Measurements from ENCODE around the gene THOC2. TPM values are rescaled to one million over a fixed set of nuclear protein-coding genes. Genes with fewer than 3 reads are reported as not detected.

THOC2 gene
- total and polyA plus RNA-seq, 2 of the 8 experiments (the other 6 are each of a cell fraction or from before 2014, with no cell fraction given) = 32.7 to 68.8 TPM

DNA sequence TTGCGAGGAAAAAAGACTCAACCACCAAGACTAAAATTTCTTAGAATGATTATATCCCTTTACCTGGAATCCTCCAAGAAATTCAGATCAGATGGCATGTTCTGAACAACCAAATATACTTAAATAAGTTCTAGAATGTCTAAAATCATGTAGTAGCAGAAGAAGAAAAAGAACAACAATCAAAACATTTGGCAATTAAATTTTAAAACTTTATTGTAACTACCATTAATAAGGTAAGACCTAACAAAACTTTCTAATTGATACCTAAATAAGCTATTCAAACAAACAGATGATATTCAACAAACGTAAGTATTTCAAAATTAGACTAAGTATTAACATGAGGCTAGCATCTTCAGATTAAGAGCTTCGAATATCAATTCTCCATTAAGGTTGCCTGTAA is 4.3 kb downstream of the THOC2 start (continued):
- TF ChIP-seq, protein P1, sequence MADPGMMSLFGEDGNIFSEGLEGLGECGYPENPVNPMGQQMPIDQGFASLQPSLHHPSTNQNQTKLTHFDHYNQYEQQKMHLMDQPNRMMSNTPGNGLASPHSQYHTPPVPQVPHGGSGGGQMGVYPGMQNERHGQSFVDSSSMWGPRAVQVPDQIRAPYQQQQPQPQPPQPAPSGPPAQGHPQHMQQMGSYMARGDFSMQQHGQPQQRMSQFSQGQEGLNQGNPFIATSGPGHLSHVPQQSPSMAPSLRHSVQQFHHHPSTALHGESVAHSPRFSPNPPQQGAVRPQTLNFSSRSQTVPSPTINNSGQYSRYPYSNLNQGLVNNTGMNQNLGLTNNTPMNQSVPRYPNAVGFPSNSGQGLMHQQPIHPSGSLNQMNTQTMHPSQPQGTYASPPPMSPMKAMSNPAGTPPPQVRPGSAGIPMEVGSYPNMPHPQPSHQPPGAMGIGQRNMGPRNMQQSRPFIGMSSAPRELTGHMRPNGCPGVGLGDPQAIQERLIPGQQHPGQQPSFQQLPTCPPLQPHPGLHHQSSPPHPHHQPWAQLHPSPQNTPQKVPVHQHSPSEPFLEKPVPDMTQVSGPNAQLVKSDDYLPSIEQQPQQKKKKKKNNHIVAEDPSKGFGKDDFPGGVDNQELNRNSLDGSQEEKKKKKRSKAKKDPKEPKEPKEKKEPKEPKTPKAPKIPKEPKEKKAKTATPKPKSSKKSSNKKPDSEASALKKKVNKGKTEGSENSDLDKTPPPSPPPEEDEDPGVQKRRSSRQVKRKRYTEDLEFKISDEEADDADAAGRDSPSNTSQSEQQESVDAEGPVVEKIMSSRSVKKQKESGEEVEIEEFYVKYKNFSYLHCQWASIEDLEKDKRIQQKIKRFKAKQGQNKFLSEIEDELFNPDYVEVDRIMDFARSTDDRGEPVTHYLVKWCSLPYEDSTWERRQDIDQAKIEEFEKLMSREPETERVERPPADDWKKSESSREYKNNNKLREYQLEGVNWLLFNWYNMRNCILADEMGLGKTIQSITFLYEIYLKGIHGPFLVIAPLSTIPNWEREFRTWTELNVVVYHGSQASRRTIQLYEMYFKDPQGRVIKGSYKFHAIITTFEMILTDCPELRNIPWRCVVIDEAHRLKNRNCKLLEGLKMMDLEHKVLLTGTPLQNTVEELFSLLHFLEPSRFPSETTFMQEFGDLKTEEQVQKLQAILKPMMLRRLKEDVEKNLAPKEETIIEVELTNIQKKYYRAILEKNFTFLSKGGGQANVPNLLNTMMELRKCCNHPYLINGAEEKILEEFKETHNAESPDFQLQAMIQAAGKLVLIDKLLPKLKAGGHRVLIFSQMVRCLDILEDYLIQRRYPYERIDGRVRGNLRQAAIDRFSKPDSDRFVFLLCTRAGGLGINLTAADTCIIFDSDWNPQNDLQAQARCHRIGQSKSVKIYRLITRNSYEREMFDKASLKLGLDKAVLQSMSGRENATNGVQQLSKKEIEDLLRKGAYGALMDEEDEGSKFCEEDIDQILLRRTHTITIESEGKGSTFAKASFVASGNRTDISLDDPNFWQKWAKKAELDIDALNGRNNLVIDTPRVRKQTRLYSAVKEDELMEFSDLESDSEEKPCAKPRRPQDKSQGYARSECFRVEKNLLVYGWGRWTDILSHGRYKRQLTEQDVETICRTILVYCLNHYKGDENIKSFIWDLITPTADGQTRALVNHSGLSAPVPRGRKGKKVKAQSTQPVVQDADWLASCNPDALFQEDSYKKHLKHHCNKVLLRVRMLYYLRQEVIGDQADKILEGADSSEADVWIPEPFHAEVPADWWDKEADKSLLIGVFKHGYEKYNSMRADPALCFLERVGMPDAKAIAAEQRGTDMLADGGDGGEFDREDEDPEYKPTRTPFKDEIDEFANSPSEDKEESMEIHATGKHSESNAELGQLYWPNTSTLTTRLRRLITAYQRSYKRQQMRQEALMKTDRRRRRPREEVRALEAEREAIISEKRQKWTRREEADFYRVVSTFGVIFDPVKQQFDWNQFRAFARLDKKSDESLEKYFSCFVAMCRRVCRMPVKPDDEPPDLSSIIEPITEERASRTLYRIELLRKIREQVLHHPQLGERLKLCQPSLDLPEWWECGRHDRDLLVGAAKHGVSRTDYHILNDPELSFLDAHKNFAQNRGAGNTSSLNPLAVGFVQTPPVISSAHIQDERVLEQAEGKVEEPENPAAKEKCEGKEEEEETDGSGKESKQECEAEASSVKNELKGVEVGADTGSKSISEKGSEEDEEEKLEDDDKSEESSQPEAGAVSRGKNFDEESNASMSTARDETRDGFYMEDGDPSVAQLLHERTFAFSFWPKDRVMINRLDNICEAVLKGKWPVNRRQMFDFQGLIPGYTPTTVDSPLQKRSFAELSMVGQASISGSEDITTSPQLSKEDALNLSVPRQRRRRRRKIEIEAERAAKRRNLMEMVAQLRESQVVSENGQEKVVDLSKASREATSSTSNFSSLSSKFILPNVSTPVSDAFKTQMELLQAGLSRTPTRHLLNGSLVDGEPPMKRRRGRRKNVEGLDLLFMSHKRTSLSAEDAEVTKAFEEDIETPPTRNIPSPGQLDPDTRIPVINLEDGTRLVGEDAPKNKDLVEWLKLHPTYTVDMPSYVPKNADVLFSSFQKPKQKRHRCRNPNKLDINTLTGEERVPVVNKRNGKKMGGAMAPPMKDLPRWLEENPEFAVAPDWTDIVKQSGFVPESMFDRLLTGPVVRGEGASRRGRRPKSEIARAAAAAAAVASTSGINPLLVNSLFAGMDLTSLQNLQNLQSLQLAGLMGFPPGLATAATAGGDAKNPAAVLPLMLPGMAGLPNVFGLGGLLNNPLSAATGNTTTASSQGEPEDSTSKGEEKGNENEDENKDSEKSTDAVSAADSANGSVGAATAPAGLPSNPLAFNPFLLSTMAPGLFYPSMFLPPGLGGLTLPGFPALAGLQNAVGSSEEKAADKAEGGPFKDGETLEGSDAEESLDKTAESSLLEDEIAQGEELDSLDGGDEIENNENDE (IDR thresholded peaks at IDR 0.05; ENCODE audit: insufficient replicate concordance, low read length) = no peak
- no peak for TF ChIP-seq SRF (IDR thresholded peaks at IDR 0.05; ENCODE audit: low read depth, low read length)
- TF ChIP-seq TEAD4 (IDR thresholded peaks at IDR 0.05; ENCODE audit: low read depth, low read length) = no peak
- no peak for TF ChIP-seq KDM5A (IDR thresholded peaks at IDR 0.05; ENCODE audit: low read length)
- no peak for TF ChIP-seq SP4 (IDR thresholded peaks at IDR 0.05; ENCODE audit: low read length)
- TF ChIP-seq, protein P2, sequence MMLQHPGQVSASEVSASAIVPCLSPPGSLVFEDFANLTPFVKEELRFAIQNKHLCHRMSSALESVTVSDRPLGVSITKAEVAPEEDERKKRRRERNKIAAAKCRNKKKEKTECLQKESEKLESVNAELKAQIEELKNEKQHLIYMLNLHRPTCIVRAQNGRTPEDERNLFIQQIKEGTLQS (IDR thresholded peaks at IDR 0.05; ENCODE audit: insufficient read depth, low read depth, low read length) = no peak
- no peak for TF ChIP-seq CEBPB (IDR thresholded peaks at IDR 0.05; ENCODE audit: low read depth, low read length)
- TF ChIP-seq POLR2AphosphoS5 (IDR thresholded peaks at IDR 0.05; ENCODE audit: low read depth, low read length) = no peak
- no peak for TF ChIP-seq FOSL1 (IDR thresholded peaks at IDR 0.05; ENCODE audit: insufficient read depth, low read depth, low read length)
- TF ChIP-seq MAFK (IDR thresholded peaks at IDR 0.05; ENCODE audit: low read depth, low read length) = no peak
- TF ChIP-seq CHD1 (IDR thresholded peaks at IDR 0.05; ENCODE audit: low read depth, low read length) = no peak
- no peak for TF ChIP-seq EP300 (IDR thresholded peaks at IDR 0.05; ENCODE audit: borderline replicate concordance in 1 of 2, low read depth in 2 of 2, low read length in 2 of 2)
- TF ChIP-seq SP2 (IDR thresholded peaks at IDR 0.05; ENCODE audit: low read length) = no peak
